GM23338 (cell line): Measurements from ENCODE around the gene ABCA13. TPM values are rescaled to one million over a fixed set of nuclear protein-coding genes. Genes with fewer than 3 reads are reported as not detected.

Experiments
- ATAC-seq: fragments of 200-7000 bp; cut with Tn5 transposase; 3 replicates; pipeline ENCODE4 v1.9.1; 2020
- DNase-seq: peaks from one replicate; pipeline ENCODE4 v3.0.0-alpha.2; 2015; ENCODE audit warnings: low spot score
- H2AFZ ChIP-seq: fragments of 200-600 bp; sonication (generic); 2 replicates; pipeline ENCODE4 v1.8.0; 2016; ENCODE audit warnings: antibody characterized with exemption, mild to moderate bottlenecking, moderate library complexity
- H3F3A ChIP-seq: fragments of 200-600 bp; sonication (generic); replicated peaks from 2 replicates; pipeline ENCODE4 v1.8.0; 2017; ENCODE audit warnings: antibody characterized with exemption, mixed run types, low read depth
- H3K27ac ChIP-seq: fragments of 200-600 bp; sonication (generic); 2 replicates; pipeline ENCODE4 v1.6.1; 2016; ENCODE audit warnings: low read depth
- H3K27me3 ChIP-seq: fragments of 200-600 bp; sonication (generic); 2 replicates; pipeline ENCODE4 v1.8.0; 2016; ENCODE audit warnings: mild to moderate bottlenecking, mixed run types, moderate library complexity; ENCODE audit not compliant: insufficient read depth
- H3K36me3 ChIP-seq: fragments of 200-600 bp; sonication (generic); 2 replicates; pipeline ENCODE4 v1.8.0; 2016; ENCODE audit warnings: mild to moderate bottlenecking; ENCODE audit not compliant: insufficient read depth
- H3K4me1 ChIP-seq: fragments of 200-600 bp; sonication (generic); 2 replicates; pipeline ENCODE4 v1.8.0; 2016; ENCODE audit warnings: mild to moderate bottlenecking, moderate library complexity; ENCODE audit not compliant: insufficient read depth
- H3K4me2 ChIP-seq: fragments of 200-600 bp; sonication (generic); 2 replicates; pipeline ENCODE4 v1.7.1; 2017; ENCODE audit warnings: mixed run types
- H3K4me3 ChIP-seq: fragments of 200-600 bp; sonication (generic); 2 replicates; pipeline ENCODE4 v1.6.1; 2016; ENCODE audit warnings: mixed run types
- H3K79me2 ChIP-seq: fragments of 200-600 bp; sonication (generic); replicated peaks from 2 replicates; pipeline ENCODE4 v1.8.0; 2017; ENCODE audit warnings: mild to moderate bottlenecking; ENCODE audit not compliant: insufficient read depth
- H3K9me2 ChIP-seq: fragments of 200-600 bp; sonication (generic); 2 replicates; pipeline ENCODE4 v1.8.0; 2017; ENCODE audit not compliant: insufficient read depth
- H4K20me1 ChIP-seq: fragments of 200-600 bp; sonication (generic); replicated peaks from 2 replicates; pipeline ENCODE4 v1.8.0; 2017; ENCODE audit warnings: mild to moderate bottlenecking; ENCODE audit not compliant: insufficient read depth
- H3K27ac Mint-ChIP-seq: 2 replicates; pipeline ENCODE4 v1.8.0; 2020; ENCODE audit warnings: inconsistent platforms, mild to moderate bottlenecking, moderate library complexity, mixed read lengths
- H3K27me3 Mint-ChIP-seq: 3 replicates; pipeline ENCODE4 v1.8.0; 2022; ENCODE audit warnings: low read depth, mild to moderate bottlenecking, moderate library complexity, mixed read lengths, inconsistent platforms; ENCODE audit not compliant: insufficient read depth, poor library complexity
- H3K36me3 Mint-ChIP-seq: 3 replicates; pipeline ENCODE4 v1.8.0; 2021; ENCODE audit warnings: low read depth, mild to moderate bottlenecking, inconsistent platforms, moderate library complexity, mixed read lengths
- H3K4me1 Mint-ChIP-seq: 3 replicates; pipeline ENCODE4 v1.8.0; 2020; ENCODE audit warnings: mild to moderate bottlenecking, inconsistent platforms, mixed read lengths
- H3K4me3 Mint-ChIP-seq: 3 replicates; pipeline ENCODE4 v1.8.0; 2021; ENCODE audit warnings: moderate library complexity, mild to moderate bottlenecking, inconsistent platforms, mixed read lengths
- H3K9me3 Mint-ChIP-seq: 3 replicates; pipeline ENCODE4 v1.8.0; 2020; ENCODE audit warnings: moderate library complexity, mild to moderate bottlenecking, inconsistent platforms, mixed read lengths
- CREB1 ChIP-seq: fragments of 250-450 bp; sonication (Bioruptor Pico); IDR thresholded peaks from 2 replicates; pipeline ENCODE4 v1.5.0; 2020; ENCODE audit warnings: low read depth, mild to moderate bottlenecking, moderate library complexity
- CTCF ChIP-seq, 2 experiments: fragments of 200-600 bp in 1 of 2; sonication (generic) in 1 of 2; conservative IDR thresholded peaks; 2 replicates each; pipeline versions ENCODE4 v1.5.1 to v1.6.1; 2016 to 2017; ENCODE audit warnings: antibody characterized with exemption in 2 of 2, low read depth in 2 of 2, mild to moderate bottlenecking in 2 of 2, moderate library complexity in 1 of 2
- ETS1 ChIP-seq: IDR thresholded peaks from 2 replicates; pipeline ENCODE4 v1.6.1; 2016; ENCODE audit warnings: antibody characterized with exemption
- EZH2 ChIP-seq: fragments of 200-600 bp; sonication (generic); IDR thresholded peaks from one replicate; pipeline ENCODE4 v1.8.0; 2017; ENCODE audit warnings: antibody characterized with exemption, mild to moderate bottlenecking, low read depth; ENCODE audit not compliant: unreplicated experiment
- JUNB ChIP-seq: IDR thresholded peaks from one replicate; pipeline ENCODE4 v1.6.1; 2016; ENCODE audit warnings: antibody characterized with exemption; ENCODE audit not compliant: unreplicated experiment
- NANOG ChIP-seq: IDR thresholded peaks from 2 replicates; pipeline ENCODE4 v1.6.1; 2016; ENCODE audit warnings: antibody characterized with exemption, borderline replicate concordance
- REST ChIP-seq: IDR thresholded peaks from one replicate; pipeline ENCODE4 v1.6.1; 2018; ENCODE audit warnings: antibody characterized with exemption; ENCODE audit not compliant: unreplicated experiment
- STAT1 ChIP-seq: IDR thresholded peaks from one replicate; pipeline ENCODE4 v1.6.1; 2016; ENCODE audit warnings: antibody characterized with exemption; ENCODE audit not compliant: unreplicated experiment
- ZNF462 ChIP-seq: fragments of 250-450 bp; sonication (Bioruptor Pico); IDR thresholded peaks from 2 replicates; pipeline ENCODE4 v1.5.0; 2020; ENCODE audit warnings: mild to moderate bottlenecking, moderate library complexity
- polyA plus RNA-seq: library from polyadenylated mRNA; unstranded; fragments of >200 nt; fragmentation: Nextera tagmentation; extraction: Ambion mirVana; gene quantifications from 2 replicates; pipeline ENCODE4 v1.2.1, GENCODE V29; 2016
- total RNA-seq: library from RNA; depleted of rRNA; stranded (reverse); fragments of >200 nt; shearing (Covaris generic); gene quantifications from 2 replicates; pipeline ENCODE4 v1.2.3, GENCODE V29; 2014

ABCA13 gene
- total and polyA plus RNA-seq, 2 experiments from 2014 or later, result 0.21 TPM; not detected in 1

GRCh38 chr7:48636391-48637015 is 465.2 kb downstream of the ABCA13 start:
- H3K36me3 Mint-ChIP-seq, result no peaks in the 10 kb centered on the region
- H3K27me3 ChIP-seq, result no peaks in the 10 kb centered on the region
- H3K4me3 Mint-ChIP-seq, result no peak overlapping the region
- no peaks in the 10 kb centered on the region for H4K20me1 ChIP-seq
- H3K4me1 Mint-ChIP-seq, result no peaks in the 10 kb centered on the region
- TF ChIP-seq STAT1, result no peak
- TF ChIP-seq REST, result no peak
- no peak for TF ChIP-seq ETS1
- TF ChIP-seq NANOG, result no peak
- TF ChIP-seq JUNB, result no peak
- TF ChIP-seq ZNF462 (CRISPR knock-in tag), result no peak
- no peak for TF ChIP-seq EZH2
- no peak for TF ChIP-seq CREB1
- no peak for TF ChIP-seq CTCF (conservative IDR thresholded peaks at IDR 0.05; ENCODE audit: low read depth in 2 of 2)
- no peaks in the 10 kb centered on the region for H3F3A ChIP-seq
- H3K27ac ChIP-seq, result no peak overlapping the region
- no peaks in the 10 kb centered on the region for H3K4me1 ChIP-seq
- H3K79me2 ChIP-seq, result no peaks in the 10 kb centered on the region
- H3K36me3 ChIP-seq, result no peaks in the 10 kb centered on the region
- ATAC-seq (no peak), DNase-seq (peak; percentile 22)
- H3K27ac Mint-ChIP-seq, result peak overlapping the region; percentile 81; the same call in 1 of the 2 replicates
- no peak overlapping the region for H3K4me3 ChIP-seq
- peaks cover 2% of the 10 kb centered on the region for H3K27me3 Mint-ChIP-seq
- H3K4me2 ChIP-seq, result no peak overlapping the region
- H2AFZ ChIP-seq, result peak overlapping the region; percentile 49; the same call in 1 of the 2 replicates
- H3K9me2 ChIP-seq, result 0 out of 2 replicates have a peak, but pooled peaks cover 2% of the 10 kb centered on the region
- no peaks in the 10 kb centered on the region for H3K9me3 Mint-ChIP-seq
